Body of pancreas (tissue), 4 donors: Measurements from ENCODE around the gene PFN3. TPM values are rescaled to one million over a fixed set of nuclear protein-coding genes. Genes with fewer than 3 reads are reported as not detected.

Experiments
- ATAC-seq: fragments of 150-250 bp; one replicate; pipeline ENCODE4 v1.9.1; 2016
- DNase-seq, 4 donors: peaks; one replicate each; pipeline ENCODE4 v3.0.0-alpha.2; 2019
- H3K27ac ChIP-seq, 4 donors: fragments of 200-600 bp; sonication (generic); 1 replicate in 3 of 4; 2 replicates in 1 of 4; pipeline versions ENCODE4 v1.5.1 to v1.6.1; 2016 to 2019; ENCODE audit warnings: mild to moderate bottlenecking in 1 of 4, mixed read lengths in 1 of 4, moderate library complexity in 1 of 4
- H3K27me3 ChIP-seq, 2 donors: fragments of 200-600 bp; sonication (generic); one replicate each; pipeline ENCODE4 v1.6.0; 2016; ENCODE audit warnings: mild to moderate bottlenecking in 1 of 2
- H3K36me3 ChIP-seq, 2 donors: fragments of 200-600 bp; sonication (generic); replicated peaks in 1 of 2; 2 replicates each; pipeline ENCODE4 v1.5.1; 2016; ENCODE audit warnings: low read depth in 2 of 2; ENCODE audit not compliant: insufficient read depth in 1 of 2
- H3K4me1 ChIP-seq: fragments of 200-600 bp; sonication (generic); one replicate; pipeline ENCODE4 v1.6.0; 2016
- H3K4me3 ChIP-seq, 2 donors: fragments of 200-600 bp; sonication (generic); 1 replicate in 1 of 2; 2 replicates in 1 of 2; pipeline ENCODE4 v1.5.1; 2016 to 2019
- H3K9me3 ChIP-seq, 3 donors: fragments of 200-600 bp; sonication (generic); 1 replicate in 2 of 3; 2 replicates in 1 of 3; pipeline ENCODE4 v1.5.1; 2016
- CTCF ChIP-seq, 7 experiments: fragments of 450-650 bp in 4 of 7; fragments of 200-600 bp in 3 of 7; sonication (generic) in 3 of 7; IDR thresholded peaks; one replicate each; pipeline ENCODE4 v1.5.1; 2016 to 2019; ENCODE audit warnings: antibody characterized with exemption in 7 of 7
- POLR2A ChIP-seq, 3 donors: fragments of 450-650 bp; IDR thresholded peaks; one replicate each; pipeline ENCODE4 v1.6.1; 2016; ENCODE audit warnings: antibody characterized with exemption in 3 of 3, mild to moderate bottlenecking in 2 of 3
- WGBS, 2 donors: methylation state at CpG; one replicate each; pipeline ENCODE4 v1.1.5; 2017; 5-methylcytosine and 5-hydroxymethylcytosine counted together
- intact Hi-C: fragments of 100-400 bp; cut with DNase I; formaldehyde crosslinking; loops from one replicate; pipeline ENCODE4 v1.15.1; 2023
- total RNA-seq, 2 donors: library from RNA; depleted of rRNA; stranded (reverse); fragments of >200 nt; gene quantifications; one replicate each; pipeline ENCODE4 v1.1.0, GENCODE V29; 2016

Gene PFN3
- total RNA-seq, 2 donors from 2014 or later: not detected

- H3K27ac ChIP-seq: no peak overlapping the region
- intact Hi-C loops: loop anchor here (5.0 kb wide), 1 partner anchor 116 kb away; no protein-coding TSS in a partner anchor
- H3K4me1 ChIP-seq: peaks cover 5% of the 10 kb centered on the region
- H3K27me3 ChIP-seq: no peaks in the 10 kb centered on the region
- no peaks in the 10 kb centered on the region for H3K36me3 ChIP-seq
- DNase-seq: no peak
- WGBS, 2 donors: 88 to 100% methylated on average over 2 to 8 of the region's 8 CpGs
- no peaks in the 10 kb centered on the region for H3K9me3 ChIP-seq
- H3K4me3 ChIP-seq: no peak overlapping the region
- TF ChIP-seq CTCF (IDR thresholded peaks at IDR 0.05) (no peak), POLR2A (IDR thresholded peaks at IDR 0.05) (no peak)
- no peak for ATAC-seq
Measured at GRCh38 chr5:177386542-177386941, 13.9 kb downstream of the PFN3 start.

GRCh38 chr5:177385720-177386119, 14.7 kb downstream of the PFN3 start:
- intact Hi-C loops: loop anchor here (5.0 kb wide), 1 partner anchor 117 kb away; no protein-coding TSS in a partner anchor
- H3K4me3 ChIP-seq: no peak overlapping the region
- TF ChIP-seq POLR2A (IDR thresholded peaks at IDR 0.05): no peak
- TF ChIP-seq CTCF (IDR thresholded peaks at IDR 0.05): no peak

DNA sequence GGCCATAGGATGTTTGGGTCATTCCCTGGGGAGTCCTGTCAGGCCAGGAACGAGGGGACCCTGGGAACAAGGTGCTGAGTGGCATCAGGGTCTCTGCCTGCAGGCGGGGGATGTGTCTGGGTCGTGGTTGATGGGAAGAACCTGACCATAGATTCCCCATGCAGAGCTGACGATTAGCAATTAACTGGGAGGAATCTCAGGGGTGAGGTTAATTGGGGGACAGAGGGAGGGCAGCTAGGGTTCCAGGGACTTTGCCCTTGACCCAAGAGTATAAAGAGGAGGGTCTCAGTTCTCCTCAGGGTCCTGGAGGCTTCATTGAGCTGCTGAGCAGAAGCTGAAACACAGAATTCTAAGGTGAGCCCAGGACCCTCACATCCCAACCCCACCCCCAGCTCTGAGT, 16.3 kb downstream of the PFN3 start, which contains the start of gene SLC34A1:
TSS of gene SLC34A1 (plus strand) at position 301 of the 400 bp plus-strand sequence. CDS start 1,308 bp downstream, outside the sequence.
- no peaks in the 10 kb centered on the region for H3K36me3 ChIP-seq
- no peak for TF ChIP-seq POLR2A (IDR thresholded peaks at IDR 0.05)
- no peak for TF ChIP-seq CTCF (IDR thresholded peaks at IDR 0.05)
- intact Hi-C loops: no loop called here
- H3K4me1 ChIP-seq: peaks cover 10% of the 10 kb centered on the region
- no peak for DNase-seq
- WGBS, 2 donors: 69 to 70% methylated on average over 4 of the region's 4 CpGs
- no peaks in the 10 kb centered on the region for H3K9me3 ChIP-seq
- no peak within 1 kb of the TSS for H3K27ac ChIP-seq
- H3K4me3 ChIP-seq: no peak within 1 kb of the TSS
- no peaks in the 10 kb centered on the region for H3K27me3 ChIP-seq
- no peak for ATAC-seq

More at GRCh38 chr5:177385720-177386119, 14.7 kb downstream of the PFN3 start:
- Histone ChIP-seq H3K9me3 (no peaks in the 10 kb centered on the region), H3K36me3 (no peaks in the 10 kb centered on the region), H3K27me3 (no peaks in the 10 kb centered on the region), H3K4me1 (peaks cover 5% of the 10 kb centered on the region), H3K27ac (no peak overlapping the region)
- no peak for DNase-seq
- ATAC-seq: no peak
- 40 to 57% methylated on average over 1 to 9 of the region's 11 CpGs for WGBS, 2 donors

- intact Hi-C loops: no loop called here
- no peak for TF ChIP-seq CTCF (IDR thresholded peaks at IDR 0.05)
- Histone ChIP-seq H3K27ac (no peak overlapping the region), H3K9me3 (no peaks in the 10 kb centered on the region), H3K4me3 (no peak overlapping the region), H3K36me3 (no peaks in the 10 kb centered on the region), H3K27me3 (no peaks in the 10 kb centered on the region), H3K4me1 (peaks cover 20% of the 10 kb centered on the region)
- 84 to 88% methylated on average over 9 of the region's 9 CpGs for WGBS, 2 donors
- no peak for DNase-seq
- no peak for ATAC-seq
Measured at GRCh38 chr5:177383181-177383580, 17.3 kb downstream of the PFN3 start.

DNA sequence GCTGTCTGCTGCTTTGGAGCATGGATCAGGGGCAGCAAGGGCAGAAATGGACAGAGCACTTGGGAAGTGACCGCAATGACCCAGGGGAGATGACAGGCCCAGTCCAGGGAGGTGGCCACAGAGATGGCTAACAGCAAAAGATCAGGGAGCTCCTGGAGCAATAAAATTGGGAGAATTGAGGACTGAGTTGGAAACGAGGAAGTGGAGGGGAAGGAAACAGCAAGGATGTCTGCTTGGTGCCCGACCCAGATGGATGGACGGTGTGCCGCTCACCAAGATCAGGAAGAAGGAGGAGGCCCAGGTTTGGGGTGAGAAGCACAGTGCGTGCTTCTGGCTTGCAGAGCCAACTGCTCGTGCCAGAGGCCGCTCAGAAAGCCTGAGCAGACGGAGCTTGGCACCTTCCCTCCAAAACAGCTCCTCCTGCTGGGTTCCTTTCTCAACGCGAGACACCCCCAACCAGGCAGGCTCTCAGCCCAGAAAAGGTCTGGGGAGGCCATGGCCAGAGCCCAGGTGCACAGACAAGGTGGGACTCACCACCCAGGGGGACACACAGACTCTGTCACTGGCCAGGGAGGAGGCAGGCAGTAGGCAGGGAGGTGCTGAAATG, 17.9 kb downstream of the PFN3 start:
- Histone ChIP-seq H3K4me1 (peaks cover 21% of the 10 kb centered on the region), H3K27me3 (no peaks in the 10 kb centered on the region), H3K9me3 (no peaks in the 10 kb centered on the region), H3K4me3 (no peak overlapping the region), H3K36me3 (no peaks in the 10 kb centered on the region), H3K27ac (no peak overlapping the region)
- no peak for TF ChIP-seq POLR2A (IDR thresholded peaks at IDR 0.05)
- TF ChIP-seq CTCF (IDR thresholded peaks at IDR 0.05): peak in 6 of 7 experiments; percentile 16 to 65 (median 52)
- 29 to 32% methylated on average over 11 of the region's 11 CpGs for WGBS, 2 donors
- intact Hi-C loops: no loop called here
- ATAC-seq (peak; percentile 75), DNase-seq (peak; percentile 67 to 82 (median 74))
